NAMALWA (cell line): Measurements from ENCODE around the gene SETD3.

Experiments
- DNase-seq: peaks from one replicate; pipeline ENCODE4 v3.0.0-alpha.2; 2015; ENCODE audit warnings: low spot score

SETD3 gene

GRCh38 chr14:99516871-99517642 is 36.4 kb upstream of the SETD3 start:
- DNase-seq = no peak

- DNase-seq = no peak
These were observed 35.7 kb upstream of the SETD3 start for GRCh38 chr14:99516156-99516870.

- DNase-seq = no peak
These were observed 34.9 kb upstream of the SETD3 start for GRCh38 chr14:99515301-99516155.

GRCh38 chr14:99514552-99515300 is 34.1 kb upstream of the SETD3 start:
- DNase-seq = no peak

- DNase-seq = no peak
These were observed 33.4 kb upstream of the SETD3 start for GRCh38 chr14:99513946-99514551.

- DNase-seq = no peak
These were observed 32.6 kb upstream of the SETD3 start for GRCh38 chr14:99513183-99513694.

GRCh38 chr14:99512571-99513182 is 32.0 kb upstream of the SETD3 start:
- no peak for DNase-seq

- no peak for DNase-seq
These were observed 31.4 kb upstream of the SETD3 start for GRCh38 chr14:99512110-99512449.

- DNase-seq = no peak
These were observed 30.9 kb upstream of the SETD3 start for GRCh38 chr14:99511421-99512109.

- no peak for DNase-seq
These were observed 30.0 kb upstream of the SETD3 start for GRCh38 chr14:99510556-99511139.

- DNase-seq = no peak
These were observed 29.4 kb upstream of the SETD3 start for GRCh38 chr14:99509871-99510555.

- no peak for DNase-seq
These were observed 28.4 kb upstream of the SETD3 start for GRCh38 chr14:99508896-99509629.

- DNase-seq = no peak
These were observed 27.4 kb upstream of the SETD3 start for GRCh38 chr14:99507860-99508640.

- no peak for DNase-seq
These were observed 25.6 kb upstream of the SETD3 start for GRCh38 chr14:99506276-99506675.

- no peak for DNase-seq
These were observed 24.4 kb upstream of the SETD3 start for GRCh38 chr14:99505089-99505488.

GRCh38 chr14:99503848-99504453 is 23.3 kb upstream of the SETD3 start:
- DNase-seq = no peak

- no peak for DNase-seq
These were observed 22.3 kb upstream of the SETD3 start for GRCh38 chr14:99502989-99503421.
